HCT116 (cell line): ENCODE results near the gene TCEA2. TPM values are rescaled to one million over a fixed set of nuclear protein-coding genes. Genes with fewer than 3 reads are reported as not detected.
A peak's percentile ranks its signal among the peaks of the same experiment; 100 is the strongest.

Source experiments
- ATAC-seq: fragments of 200-7000 bp; cut with Tn5 transposase; 2 replicates; pipeline ENCODE4 v1.9.1; 2020; ENCODE audit warnings: mild to moderate bottlenecking, moderate library complexity
- BruUV-seq: library from RNA; stranded (reverse); fragments of 400-500 nt; replicated peaks from 2 replicates; lab custom pipeline; 2021; lab: Mats Ljungman, UMichigan
- CTCF ChIA-PET: fragments of 300-600 bp; sonication (Branson Sonifier 250); formaldehyde crosslinking; loops from one replicate; lab custom pipeline; 2021; ENCODE audit warnings: antibody characterized with exemption; lab: Charles Lee
- POLR2A ChIA-PET: fragments of 300-600, 350-600 bp; sonication (Branson Sonifier 250); formaldehyde crosslinking; loops from one replicate; lab custom pipeline; 2021; ENCODE audit warnings: antibody characterized with exemption; lab: Charles Lee
- RAD21 ChIA-PET, 2 experiments: fragments of 300-600 bp; sonication (Branson Sonifier 250); formaldehyde crosslinking; loops; one replicate each; lab custom pipeline; 2023; ENCODE audit warnings: low total read pairs in 2 of 2; ENCODE audit not compliant: uncharacterized antibody in 2 of 2, unreplicated experiment in 2 of 2, low non-redundant PET in 1 of 2; lab: Charles Lee
- DNase-seq: peaks from one replicate; pipeline ENCODE4 v3.0.0-alpha.2; 2010; ENCODE audit warnings: low read depth, low spot score
- H2AFZ ChIP-seq: fragments of 200-600 bp; shearing (Covaris generic), sonication (generic); 2 replicates; pipeline ENCODE4 v1.6.1; 2017; ENCODE audit warnings: low read depth, mixed run types, mixed read lengths, antibody characterized with exemption, low read length; ENCODE audit not compliant: poor library complexity, severe bottlenecking
- H3K27ac ChIP-seq: 2 replicates; pipeline ENCODE4 v1.5.1; 2012; ENCODE audit warnings: low read depth, low read length
- H3K27me3 ChIP-seq: fragments of 200-600 bp; sonication (generic); 2 replicates; pipeline ENCODE4 v1.6.1; 2016; ENCODE audit warnings: mixed run types, low read length, mixed read lengths; ENCODE audit not compliant: insufficient read depth
- H3K36me3 ChIP-seq, 2 experiments: fragments of 200-500 bp in 1 of 2; fragments of 200-600 bp in 1 of 2; sonication (Bioruptor generic) in 1 of 2; sonication (generic) in 1 of 2; 2 replicates each; pipeline versions ENCODE4 v1.5.1 to v1.6.1; 2014 to 2016; ENCODE audit warnings: low read length in 2 of 2, inconsistent platforms in 1 of 2, mixed read lengths in 1 of 2, mixed run types in 1 of 2; ENCODE audit not compliant: insufficient read depth in 2 of 2, control insufficient read depth in 1 of 2
- H3K4me1 ChIP-seq, 2 experiments: fragments of 200-600 bp in 1 of 2; sonication (generic) in 1 of 2; 2 replicates each; pipeline versions ENCODE4 v1.5.1 to v1.6.1; 2012 to 2017; ENCODE audit warnings: low read length in 2 of 2, inconsistent platforms in 1 of 2, mild to moderate bottlenecking in 1 of 2, mixed read lengths in 1 of 2, mixed run types in 1 of 2, moderate library complexity in 1 of 2; ENCODE audit not compliant: insufficient read depth in 2 of 2, control insufficient read depth in 1 of 2
- H3K4me2 ChIP-seq: fragments of 200-600 bp; sonication (generic); 2 replicates; pipeline ENCODE4 v1.6.1; 2017; ENCODE audit warnings: mixed run types, low read length, mixed read lengths
- H3K4me3 ChIP-seq, 2 experiments: fragments of 200-600 bp in 1 of 2; sonication (generic) in 1 of 2; replicated peaks in 1 of 2; 2 replicates each; pipeline ENCODE4 v1.5.1; 2011 to 2016; ENCODE audit warnings: low read length in 2 of 2, control low read depth in 1 of 2, low read depth in 1 of 2, mild to moderate bottlenecking in 1 of 2, mixed read lengths in 1 of 2, mixed run types in 1 of 2
- H3K79me2 ChIP-seq: fragments of 200-600 bp; sonication (generic); 2 replicates; pipeline ENCODE4 v1.6.1; 2017; ENCODE audit warnings: mild to moderate bottlenecking, mixed run types, low read length, moderate library complexity, mixed read lengths; ENCODE audit not compliant: insufficient read depth
- H3K9ac ChIP-seq: fragments of 200-600 bp; sonication (generic); 2 replicates; pipeline ENCODE4 v1.6.1; 2016; ENCODE audit warnings: low read length, mixed read lengths
- H3K9me2 ChIP-seq: fragments of 200-600 bp; sonication (generic), shearing (Covaris generic); 2 replicates; pipeline ENCODE4 v1.6.1; 2017; ENCODE audit warnings: mixed run types, mild to moderate bottlenecking, moderate library complexity; ENCODE audit not compliant: insufficient read depth
- H3K9me3 ChIP-seq, 2 experiments: fragments of 200-500 bp in 1 of 2; fragments of 200-600 bp in 1 of 2; sonication (Bioruptor generic) in 1 of 2; sonication (generic) in 1 of 2; 2 replicates each; pipeline ENCODE4 v1.6.1; 2014 to 2017; ENCODE audit warnings: low read length in 2 of 2, mixed read lengths in 2 of 2, inconsistent platforms in 1 of 2, low read depth in 1 of 2, mild to moderate bottlenecking in 1 of 2, mixed run types in 1 of 2, moderate library complexity in 1 of 2; ENCODE audit not compliant: control insufficient read depth in 1 of 2, insufficient read depth in 1 of 2
- H4K20me1 ChIP-seq: fragments of 200-600 bp; sonication (generic), shearing (Covaris generic); 2 replicates; pipeline ENCODE4 v1.6.1; 2017; ENCODE audit warnings: mixed run types, mild to moderate bottlenecking, moderate library complexity; ENCODE audit not compliant: insufficient read depth
- EGR1 ChIP-seq: IDR thresholded peaks from 2 replicates; pipeline ENCODE4 v1.6.1; 2012; ENCODE audit warnings: low read depth
- FOSL1 ChIP-seq: IDR thresholded peaks from 2 replicates; pipeline ENCODE4 v1.6.1; 2012; ENCODE audit warnings: low read depth
- POLR2A ChIP-seq: IDR thresholded peaks from 2 replicates; pipeline ENCODE4 v1.7.0; 2011; ENCODE audit warnings: borderline replicate concordance; ENCODE audit not compliant: insufficient read depth, insufficient read length; ENCODE audit errors: extremely low read depth
- SP1 ChIP-seq: IDR thresholded peaks from 2 replicates; pipeline ENCODE4 v1.6.1; 2012; ENCODE audit warnings: low read depth
- intact Hi-C: fragments of 100-400 bp; cut with micrococcal nuclease; formaldehyde crosslinking; loops from 2 replicates; pipeline ENCODE4 v1.10.0; 2022
- total RNA-seq: library from RNA; stranded (reverse); gene quantifications from one replicate; pipeline ENCODE4 v1.2.1, GENCODE V29; 2021; ENCODE audit not compliant: unreplicated experiment
- TF ChIP-seq, protein P1 (sequence below): IDR thresholded peaks from 2 replicates; pipeline ENCODE4 v1.6.1; 2011; ENCODE audit warnings: mild to moderate bottlenecking, low read length, moderate library complexity; ENCODE audit not compliant: insufficient replicate concordance; ENCODE audit errors: extremely low read depth
- TF ChIP-seq, protein P2 (sequence below): IDR thresholded peaks from 2 replicates; pipeline ENCODE4 v1.6.1; 2012
- TF ChIP-seq, protein P3 (sequence below): IDR thresholded peaks from 2 replicates; pipeline ENCODE4 v1.6.1; 2012

TCEA2 gene
- total RNA-seq, 1 experiment from 2014 or later: 29.7 TPM

DNA sequence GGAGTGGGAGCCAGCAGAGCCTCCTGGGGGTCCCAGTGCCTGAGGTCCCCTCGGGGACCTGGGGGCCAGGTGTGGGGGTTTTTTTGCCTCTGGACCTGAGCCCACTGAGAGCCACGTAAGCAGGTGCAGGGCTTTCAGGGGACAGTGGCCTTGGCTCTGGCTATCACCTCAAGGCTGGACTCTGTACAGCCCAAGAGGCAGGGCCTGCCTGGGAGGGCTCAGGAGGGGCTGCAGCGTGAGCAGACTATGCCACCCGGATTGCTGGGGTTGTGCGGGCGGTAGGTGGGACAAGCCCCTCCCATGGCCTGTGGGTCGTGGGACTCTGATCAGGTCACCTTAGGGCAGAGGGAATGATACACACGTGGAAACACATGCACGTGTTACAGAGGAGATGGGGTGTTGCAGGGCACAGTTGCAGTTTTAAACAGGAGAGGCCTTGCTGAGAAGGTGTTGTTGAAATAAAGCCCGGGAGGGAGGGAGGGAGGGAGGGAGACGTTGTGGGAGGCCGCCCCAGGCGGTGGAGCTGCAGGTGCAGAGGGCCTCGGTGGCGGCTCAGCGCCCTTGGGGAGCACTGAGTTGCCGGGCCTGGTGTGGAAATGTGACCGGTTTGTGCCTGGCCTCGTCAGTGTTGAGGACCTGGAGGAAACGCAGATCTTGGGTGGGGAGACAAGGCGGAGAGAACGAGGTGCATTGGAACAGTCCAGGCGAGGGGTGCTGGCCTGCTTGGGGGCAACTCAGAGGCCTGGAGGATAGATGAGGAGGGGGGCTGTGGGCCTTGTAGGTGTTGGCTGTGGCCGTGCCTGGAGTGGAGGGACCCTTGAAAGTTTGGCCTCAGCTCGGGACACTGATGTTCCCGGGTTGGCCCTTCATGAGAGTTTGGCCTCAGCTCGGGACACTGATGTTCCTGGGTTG lies 2.3 kb downstream of the TCEA2 start:
- CTCF ChIA-PET: interaction anchor here (0.7 to 1.3 kb wide), 3 partner anchors 27 to 85 kb away, joined by 3 to 4 read pairs (median 4); partner anchors contain the start of gene PRPF6
- no TSS peak for BruUV-seq

More for the DNA sequence above, 2.3 kb downstream of the TCEA2 start:
- no peaks in the 10 kb centered on the region for H4K20me1 ChIP-seq
- no peaks in the 10 kb centered on the region for H3K9me3 ChIP-seq
- no peaks in the 10 kb centered on the region for H3K36me3 ChIP-seq
- RAD21 ChIA-PET: interaction anchor here in 1 of 2 experiments (0.8 kb wide), 1 partner anchor 26 kb away, joined by 3 read pairs; no protein-coding TSS in a partner anchor
- H3K27ac ChIP-seq: peak overlapping the region; percentile 15; the same call in 1 of the 2 replicates
- H3K9me2 ChIP-seq: no peaks in the 10 kb centered on the region
- DNase-seq: no peak
- no peak overlapping the region for H2AFZ ChIP-seq
- intact Hi-C loops: no loop called here
- POLR2A ChIA-PET: interaction anchor here (1.0 to 1.4 kb wide), 2 partner anchors 11 to 26 kb away, joined by 3 read pairs; no protein-coding TSS in a partner anchor
- no peak overlapping the region for H3K4me3 ChIP-seq
- H3K4me1 ChIP-seq: peaks cover 42 to 54% of the 10 kb centered on the region in 2 experiments
- peak overlapping the region; percentile 84 for H3K4me2 ChIP-seq
- H3K9ac ChIP-seq: no peak overlapping the region
- ATAC-seq: no peak
- TF ChIP-seq, protein P1, sequence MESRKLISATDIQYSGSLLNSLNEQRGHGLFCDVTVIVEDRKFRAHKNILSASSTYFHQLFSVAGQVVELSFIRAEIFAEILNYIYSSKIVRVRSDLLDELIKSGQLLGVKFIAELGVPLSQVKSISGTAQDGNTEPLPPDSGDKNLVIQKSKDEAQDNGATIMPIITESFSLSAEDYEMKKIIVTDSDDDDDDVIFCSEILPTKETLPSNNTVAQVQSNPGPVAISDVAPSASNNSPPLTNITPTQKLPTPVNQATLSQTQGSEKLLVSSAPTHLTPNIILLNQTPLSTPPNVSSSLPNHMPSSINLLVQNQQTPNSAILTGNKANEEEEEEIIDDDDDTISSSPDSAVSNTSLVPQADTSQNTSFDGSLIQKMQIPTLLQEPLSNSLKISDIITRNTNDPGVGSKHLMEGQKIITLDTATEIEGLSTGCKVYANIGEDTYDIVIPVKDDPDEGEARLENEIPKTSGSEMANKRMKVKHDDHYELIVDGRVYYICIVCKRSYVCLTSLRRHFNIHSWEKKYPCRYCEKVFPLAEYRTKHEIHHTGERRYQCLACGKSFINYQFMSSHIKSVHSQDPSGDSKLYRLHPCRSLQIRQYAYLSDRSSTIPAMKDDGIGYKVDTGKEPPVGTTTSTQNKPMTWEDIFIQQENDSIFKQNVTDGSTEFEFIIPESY: no peak
- no peak for TF ChIP-seq SP1
- no peak for TF ChIP-seq EGR1
- TF ChIP-seq FOSL1: no peak
- TF ChIP-seq POLR2A: no peak
- TF ChIP-seq, protein P2, sequence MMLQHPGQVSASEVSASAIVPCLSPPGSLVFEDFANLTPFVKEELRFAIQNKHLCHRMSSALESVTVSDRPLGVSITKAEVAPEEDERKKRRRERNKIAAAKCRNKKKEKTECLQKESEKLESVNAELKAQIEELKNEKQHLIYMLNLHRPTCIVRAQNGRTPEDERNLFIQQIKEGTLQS: no peak
- TF ChIP-seq, protein P3, sequence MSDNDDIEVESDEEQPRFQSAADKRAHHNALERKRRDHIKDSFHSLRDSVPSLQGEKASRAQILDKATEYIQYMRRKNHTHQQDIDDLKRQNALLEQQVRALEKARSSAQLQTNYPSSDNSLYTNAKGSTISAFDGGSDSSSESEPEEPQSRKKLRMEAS: no peak
- no peaks in the 10 kb centered on the region for H3K79me2 ChIP-seq
- H3K27me3 ChIP-seq: no peaks in the 10 kb centered on the region
